Heart left ventricle (tissue), 16 donors: ENCODE results near the gene GYS1. TPM values are rescaled to one million over a fixed set of nuclear protein-coding genes. Genes with fewer than 3 reads are reported as not detected.

Experiments
- ATAC-seq, 4 donors: fragments of 200-7000 bp; cut with Tn5 transposase; one replicate each; pipeline ENCODE4 v1.9.1; 2020 to 2022; ENCODE audit warnings: moderate library complexity in 4 of 4, mild to moderate bottlenecking in 3 of 4, moderate number of reproducible peaks in 1 of 4
- DNase-seq, 5 donors: peaks; one replicate each; pipeline ENCODE4 v3.0.0-alpha.2; 2020
- H3K27ac ChIP-seq, 12 donors: fragments of 200-600 bp; sonication (generic) in 4 of 12; one replicate each; pipeline versions ENCODE4 v1.5.0 to v1.8.0; 2016 to 2022; ENCODE audit warnings: mild to moderate bottlenecking in 2 of 12
- H3K27me3 ChIP-seq, 9 donors: fragments of 200-600 bp; sonication (generic) in 2 of 9; one replicate each; pipeline versions ENCODE4 v1.5.1 to v1.8.0; 2016 to 2022; ENCODE audit warnings: mild to moderate bottlenecking in 3 of 9
- H3K36me3 ChIP-seq, 9 donors: fragments of 200-600 bp; sonication (generic) in 2 of 9; one replicate each; pipeline versions ENCODE4 v1.5.0 to v1.8.0; 2018 to 2022; ENCODE audit warnings: mild to moderate bottlenecking in 2 of 9
- H3K4me1 ChIP-seq, 12 donors: fragments of 200-600 bp; sonication (generic) in 4 of 12; one replicate each; pipeline versions ENCODE4 v1.5.0 to v1.8.0; 2016 to 2022; ENCODE audit warnings: mild to moderate bottlenecking in 3 of 12
- H3K4me3 ChIP-seq, 12 donors: fragments of 200-600 bp; sonication (generic) in 4 of 12; one replicate each; pipeline versions ENCODE4 v1.5.0 to v1.8.0; 2017 to 2022; ENCODE audit warnings: mild to moderate bottlenecking in 9 of 12, moderate library complexity in 4 of 12
- H3K9me3 ChIP-seq, 12 donors: fragments of 200-600 bp; sonication (generic) in 4 of 12; one replicate each; pipeline versions ENCODE4 v1.5.0 to v1.8.0; 2016 to 2022; ENCODE audit warnings: mild to moderate bottlenecking in 1 of 12
- POLR2A ChIP-seq, 2 donors: fragments of 450-650 bp; IDR thresholded peaks; one replicate each; pipeline ENCODE4 v1.6.1; 2017; ENCODE audit warnings: antibody characterized with exemption in 2 of 2, mild to moderate bottlenecking in 2 of 2, moderate library complexity in 2 of 2
- WGBS, 4 donors: extraction: QIAGEN DNeasy Blood & Tissue Kit in 2 of 4; methylation state at CpG; one replicate each; pipeline versions ENCODE4 v1.1.5 to v1.1.7; 2013 to 2018; 5-methylcytosine and 5-hydroxymethylcytosine counted together
- intact Hi-C, 10 donors: fragments of 100-400 bp; cut with DNase I; formaldehyde crosslinking; loops; one replicate each; pipeline versions ENCODE4 v1.11.1 to v1.14.2; 2022
- polyA plus RNA-seq, 2 donors: library from polyadenylated mRNA; stranded (reverse); fragments of 200-250 nt; gene quantifications; one replicate each; pipeline ENCODE4 v1.2.3, GENCODE V29; 2013
- total RNA-seq, 9 donors: library from RNA; depleted of rRNA in 2 of 9; stranded (reverse); fragments of >200 nt in 2 of 9; fragmentation: NEBNext Ultra II Directional in 3 of 9; extraction: Animal tissue kit (Norgen Biotek cat#: 25700) in 3 of 9; gene quantifications; one replicate each; pipeline versions ENCODE4 v1.1.0 to v1.2.4, GENCODE V29; 2016 to 2023
- TF ChIP-seq, protein P1 (sequence below), 12 donors: fragments of 200-600 bp; sonication (generic) in 4 of 12; IDR thresholded peaks; one replicate each; pipeline versions ENCODE4 v1.5.0 to v1.8.0; 2018 to 2022; ENCODE audit warnings: antibody characterized with exemption in 12 of 12, mild to moderate bottlenecking in 5 of 12
- donor health status: ischemic (EF 13 %, LVEDD 7.1; RV severe dilation, severe dysfunction).
- donor health status: healthy with polysubstance abuse.
- donor health status: DM: no; HTN: yes; CAD: no.
- donor health status: DM: no; HTN: no; CAD: no.
- donor health status: ischemic (EF 25% LVEDD 6.9; RV normal size, moderate dysfunction).
- donor health status: ischemic (EF 25% LVEDD 5.7; RV mildly dilated, moderate dysfunction).
- donor health status: healthy.
- donor health status: DM: yes; HTN: yes; CAD: no.
- donor health status: ischemic (EF 35%, LVEDD 5.7; RV mildly dilated, moderate dysfunction).
- donor health status: nonischemic (EF 11% LVEDD 7.7; RV severe dilation, severe dysfunction).
- donor health status: DM: yes; HTN: yes; CAD: no.
- donor health status: PGD.
- donor health status: ischemic (EF 29% LVEDD 5.4; RV normal size, mild dysfunction).
- donor health status: nonischemic (EF 23%, LVEDD 6.1; RV moderate dilation, normal function).

The GYS1 gene
- total and polyA plus RNA-seq, 11 donors: 114 to 264 (median 170) TPM

DNA sequence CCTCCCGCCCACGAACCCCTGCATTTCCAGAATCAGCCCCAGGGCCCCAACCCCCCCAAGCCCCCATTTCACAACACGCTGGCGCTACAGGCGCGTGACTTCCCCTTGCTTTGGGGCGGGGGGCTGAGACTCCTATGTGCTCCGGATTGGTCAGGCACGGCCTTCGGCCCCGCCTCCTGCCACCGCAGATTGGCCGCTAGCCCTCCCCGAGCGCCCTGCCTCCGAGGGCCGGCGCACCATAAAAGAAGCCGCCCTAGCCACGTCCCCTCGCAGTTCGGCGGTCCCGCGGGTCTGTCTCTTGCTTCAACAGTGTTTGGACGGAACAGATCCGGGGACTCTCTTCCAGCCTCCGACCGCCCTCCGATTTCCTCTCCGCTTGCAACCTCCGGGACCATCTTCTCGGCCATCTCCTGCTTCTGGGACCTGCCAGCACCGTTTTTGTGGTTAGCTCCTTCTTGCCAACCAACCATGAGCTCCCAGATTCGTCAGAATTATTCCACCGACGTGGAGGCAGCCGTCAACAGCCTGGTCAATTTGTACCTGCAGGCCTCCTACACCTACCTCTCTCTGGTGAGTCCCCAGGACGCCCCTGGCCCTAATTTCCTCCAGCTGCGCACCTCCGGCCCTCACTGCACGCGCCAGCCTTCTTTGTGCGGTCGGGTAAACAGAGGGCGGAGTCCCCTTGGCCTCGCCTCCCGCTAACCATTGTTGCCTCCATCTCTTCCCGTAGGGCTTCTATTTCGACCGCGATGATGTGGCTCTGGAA lies 27.9 kb downstream of the GYS1 start, which contains the start of gene FTL:
Gene FTL, plus strand, starts transcription at position 270 of the 766 bp plus-strand sequence. Its CDS starts 199 bp downstream, at position 469.
- TF ChIP-seq, protein P1, sequence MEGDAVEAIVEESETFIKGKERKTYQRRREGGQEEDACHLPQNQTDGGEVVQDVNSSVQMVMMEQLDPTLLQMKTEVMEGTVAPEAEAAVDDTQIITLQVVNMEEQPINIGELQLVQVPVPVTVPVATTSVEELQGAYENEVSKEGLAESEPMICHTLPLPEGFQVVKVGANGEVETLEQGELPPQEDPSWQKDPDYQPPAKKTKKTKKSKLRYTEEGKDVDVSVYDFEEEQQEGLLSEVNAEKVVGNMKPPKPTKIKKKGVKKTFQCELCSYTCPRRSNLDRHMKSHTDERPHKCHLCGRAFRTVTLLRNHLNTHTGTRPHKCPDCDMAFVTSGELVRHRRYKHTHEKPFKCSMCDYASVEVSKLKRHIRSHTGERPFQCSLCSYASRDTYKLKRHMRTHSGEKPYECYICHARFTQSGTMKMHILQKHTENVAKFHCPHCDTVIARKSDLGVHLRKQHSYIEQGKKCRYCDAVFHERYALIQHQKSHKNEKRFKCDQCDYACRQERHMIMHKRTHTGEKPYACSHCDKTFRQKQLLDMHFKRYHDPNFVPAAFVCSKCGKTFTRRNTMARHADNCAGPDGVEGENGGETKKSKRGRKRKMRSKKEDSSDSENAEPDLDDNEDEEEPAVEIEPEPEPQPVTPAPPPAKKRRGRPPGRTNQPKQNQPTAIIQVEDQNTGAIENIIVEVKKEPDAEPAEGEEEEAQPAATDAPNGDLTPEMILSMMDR (IDR thresholded peaks at IDR 0.05): no peak
- TF ChIP-seq POLR2A (IDR thresholded peaks at IDR 0.05): peak; percentile 98 to 100
- Histone ChIP-seq H3K4me1 (peaks cover 10 to 65% (median 47%) of the 10 kb centered on the region in 12 donors), H3K27me3 (no peaks in the 10 kb centered on the region), H3K9me3 (no peaks in the 10 kb centered on the region), H3K27ac (peak within 1 kb of the TSS; percentile 73 to 97 (median 93)), H3K36me3 (peaks cover 0 to 44% (median 36%) of the 10 kb centered on the region in 9 donors), H3K4me3 (peak within 1 kb of the TSS; percentile 61 to 99 (median 88))
- ATAC-seq: peak; percentile 85 to 92 (median 88)
- DNase-seq: peak; percentile 98 to 99 (median 98)
- WGBS, 4 donors: 0 to 2% (median 0%) methylated on average over 34 to 52 of the region's 52 CpGs
- intact Hi-C loops: loop anchor here (2.0 to 10.0 kb wide), 7 partner anchors 60 to 320 kb away; partner anchors contain the start of genes PPP1R15A (in 7 of the 10), NUCB1 (in 2 of the 10) and CA11 (in 1 of the 10)

DNA sequence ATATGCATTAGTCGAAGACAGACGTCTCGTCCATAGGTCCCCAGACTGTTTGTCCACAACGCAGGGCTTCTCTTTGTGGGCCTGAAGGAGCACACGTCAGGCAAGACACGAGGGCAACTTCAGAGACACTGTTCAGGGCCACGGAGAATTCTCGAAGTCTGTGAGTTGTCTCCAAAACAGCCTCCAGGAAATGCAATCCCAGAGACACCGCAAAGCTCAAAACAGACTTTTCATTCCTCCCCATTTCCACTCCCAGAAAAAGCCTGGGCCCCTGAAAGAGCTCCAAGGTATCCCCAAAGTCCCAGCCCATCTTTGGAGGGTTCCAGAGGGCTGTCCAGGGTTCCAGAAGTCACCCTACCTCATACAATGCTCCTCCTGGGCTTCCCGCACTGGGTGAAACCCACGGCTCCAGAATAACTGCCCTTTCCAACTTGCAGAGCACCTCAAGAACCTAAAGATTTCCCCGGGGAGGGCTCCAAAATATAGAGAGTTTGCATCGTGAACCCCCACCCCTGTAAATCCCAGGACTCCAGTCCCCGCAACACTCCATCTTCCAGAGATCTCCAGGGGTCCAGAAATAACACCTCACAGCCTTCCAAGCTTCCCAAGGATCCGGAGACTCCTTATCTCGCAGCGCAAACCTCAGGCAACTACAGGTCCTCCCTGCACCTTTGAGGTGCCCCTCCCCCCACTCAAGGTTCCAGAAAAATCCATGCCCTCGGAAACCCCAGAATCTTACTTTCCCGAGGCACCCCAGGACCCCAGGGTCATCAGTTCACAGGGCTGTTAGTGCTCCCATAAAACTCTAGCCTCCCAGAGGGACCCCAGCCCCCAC lies 28.7 kb downstream of the GYS1 start:
- peak overlapping the region; percentile 73 to 97 (median 93) for H3K27ac ChIP-seq
- ATAC-seq (no peak), DNase-seq (no peak)
- H3K4me3 ChIP-seq: peak overlapping the region; percentile 61 to 99 (median 88)
- H3K9me3 ChIP-seq: no peaks in the 10 kb centered on the region
- H3K27me3 ChIP-seq: no peaks in the 10 kb centered on the region
- intact Hi-C loops: loop anchor here (2.0 to 10.0 kb wide), 8 partner anchors 57 to 320 kb away; partner anchors contain the start of genes PPP1R15A (in 7 of the 10), NUCB1 (in 2 of the 10) and CA11 (in 1 of the 10)
- TF ChIP-seq POLR2A (IDR thresholded peaks at IDR 0.05): no peak
- TF ChIP-seq, protein P1 (IDR thresholded peaks at IDR 0.05): no peak
- peaks cover 0 to 36% (median 28%) of the 10 kb centered on the region in 9 donors for H3K36me3 ChIP-seq
- WGBS, 4 donors: 21 to 34% (median 26%) methylated on average over 12 to 19 of the region's 19 CpGs
- H3K4me1 ChIP-seq: peaks cover 10 to 63% (median 46%) of the 10 kb centered on the region in 12 donors

DNA sequence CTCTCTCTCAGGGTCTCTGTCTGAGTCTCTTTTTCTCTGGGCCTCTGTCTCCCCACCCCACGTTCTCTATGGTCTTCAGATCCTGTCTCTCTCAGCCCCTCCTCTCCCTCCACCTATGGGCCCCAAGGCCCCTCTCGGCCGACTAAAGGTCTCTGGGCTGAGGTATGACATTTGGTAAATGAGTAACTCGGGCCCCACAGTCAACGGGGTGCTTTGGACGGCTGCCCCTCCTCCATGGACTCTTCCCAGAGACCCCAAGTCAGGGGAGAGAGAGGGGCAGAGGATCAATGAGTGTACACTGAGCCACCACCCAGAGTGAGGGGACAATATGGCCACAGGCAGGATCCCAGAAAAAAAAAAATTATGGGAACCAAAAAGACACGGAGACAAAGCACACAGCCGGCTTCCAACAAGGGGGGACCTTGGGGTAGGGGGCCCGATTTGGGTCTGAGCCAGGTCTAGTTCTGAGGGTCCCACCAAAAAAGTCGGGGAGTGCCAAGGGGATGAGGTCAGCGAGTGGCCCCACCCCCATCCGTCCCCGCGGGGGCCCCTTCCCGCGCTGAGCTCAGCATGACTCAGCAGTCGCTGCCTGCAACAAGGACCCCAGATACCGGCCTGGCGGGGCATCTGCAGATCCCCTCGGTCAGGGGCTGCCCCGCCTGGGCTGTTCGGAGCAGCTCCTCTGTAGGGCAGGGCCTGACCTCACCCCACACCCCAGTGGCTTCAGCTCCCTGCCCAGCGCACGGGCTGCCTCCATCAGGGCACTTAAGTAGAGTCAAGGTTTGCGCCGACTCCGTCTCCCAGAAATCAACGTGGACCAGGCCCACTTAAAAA lies 29.5 kb downstream of the GYS1 start:
- TF ChIP-seq, protein P1 (IDR thresholded peaks at IDR 0.05): no peak
- peak in 1 of 2 donors; percentile 43 for TF ChIP-seq POLR2A (IDR thresholded peaks at IDR 0.05)
- Histone ChIP-seq H3K9me3 (no peaks in the 10 kb centered on the region), H3K4me3 (peak overlapping the region in 10 of 12 donors; percentile 76 to 99 (median 88)), H3K27ac (peak overlapping the region; percentile 73 to 97 (median 93)), H3K4me1 (peaks cover 10 to 60% (median 42%) of the 10 kb centered on the region in 12 donors), H3K27me3 (no peaks in the 10 kb centered on the region), H3K36me3 (peaks cover 0 to 27% (median 19%) of the 10 kb centered on the region in 9 donors)
- intact Hi-C loops: loop anchor here in 8 of 10 donors (2.0 to 10.0 kb wide), 6 partner anchors 56 to 319 kb away; partner anchors contain the start of genes PPP1R15A (in 5 of the 8), NUCB1 (in 2 of the 8) and CA11 (in 1 of the 8)
- WGBS, 4 donors: 16 to 29% (median 20%) methylated on average over 21 to 28 of the region's 28 CpGs
- ATAC-seq (peak in 3 of 4 donors; percentile 5 to 30 (median 27)), DNase-seq (peak; percentile 82 to 90 (median 84))
